Psoas muscle (tissue), 8 donors: ENCODE results near the gene PRMT2. TPM values are rescaled to one million over a fixed set of nuclear protein-coding genes. Genes with fewer than 3 reads are reported as not detected.

ENCODE experiments used
- ATAC-seq, 4 donors: fragments of 200-7000 bp; cut with Tn5 transposase; one replicate each; pipeline ENCODE4 v1.9.1; 2020; ENCODE audit warnings: moderate library complexity in 3 of 4, mild to moderate bottlenecking in 2 of 4
- DNase-seq, 2 donors: peaks; one replicate each; pipeline ENCODE4 v3.0.0-alpha.2; 2020
- H3K27ac ChIP-seq: fragments of 200-600 bp; one replicate; pipeline ENCODE4 v1.8.0; 2022
- H3K27me3 ChIP-seq, 3 donors: fragments of 200-600 bp in 1 of 3; one replicate each; pipeline versions ENCODE4 v1.6.1 to v1.8.0; 2013 to 2022; ENCODE audit warnings: low read length in 2 of 3, mild to moderate bottlenecking in 2 of 3, moderate library complexity in 1 of 3; ENCODE audit not compliant: insufficient read depth in 3 of 3
- H3K36me3 ChIP-seq, 2 donors: fragments of 200-600 bp in 1 of 2; one replicate each; pipeline versions ENCODE4 v1.6.1 to v1.8.0; 2013 to 2022; ENCODE audit warnings: low read depth in 1 of 2, mild to moderate bottlenecking in 1 of 2, moderate library complexity in 1 of 2; ENCODE audit not compliant: insufficient read depth in 1 of 2
- H3K4me1 ChIP-seq: fragments of 200-600 bp; one replicate; pipeline ENCODE4 v1.8.0; 2022
- H3K4me3 ChIP-seq: fragments of 200-600 bp; one replicate; pipeline ENCODE4 v1.8.0; 2022; ENCODE audit warnings: mild to moderate bottlenecking
- H3K9me3 ChIP-seq: fragments of 200-600 bp; one replicate; pipeline ENCODE4 v1.8.0; 2022
- CTCF ChIP-seq: fragments of 200-600 bp; IDR thresholded peaks from one replicate; pipeline ENCODE4 v1.8.0; 2022; ENCODE audit warnings: antibody characterized with exemption
- WGBS, 3 donors: extraction: QIAGEN DNeasy Blood & Tissue Kit; methylation state at CpG; one replicate each; pipeline versions ENCODE4 v1.1.6 to v1.1.7; 2013; 5-methylcytosine and 5-hydroxymethylcytosine counted together
- intact Hi-C, 2 donors: fragments of 100-400 bp; cut with DNase I; formaldehyde crosslinking; loops; one replicate each; pipeline versions ENCODE4 v1.11.0 to v1.14.2; 2022
- polyA plus RNA-seq, 3 donors: library from polyadenylated mRNA; stranded (reverse); fragments of 200-250 nt; gene quantifications; one replicate each; pipeline ENCODE4 v1.2.3, GENCODE V29; 2013
- total RNA-seq, 4 donors: library from RNA; stranded (reverse); fragmentation: NEBNext Ultra II Directional in 2 of 4; extraction: Animal tissue kit (Norgen Biotek cat#: 25700) in 2 of 4; gene quantifications; one replicate each; pipeline versions ENCODE4 v1.2.1 to v1.2.4, GENCODE V29; 2021 to 2023
- donor health status: healthy with polysubstance abuse.
- donor health status: DM: no; HTN: no; CAD: no; lungs with moderate emphysema.
- donor health status: Bipolar disorder and iron deficiency.
- donor health status: healthy.
- donor health status: DM: yes; HTN: yes; CAD: no.
- donor health status: DM: no; HTN: no; CAD: no.
- donor health status: DM: no; HTN: no; CAD: no.
- donor health status: DM: yes; HTN: yes; CAD: no.

The PRMT2 gene
- total and polyA plus RNA-seq, 7 donors, result 15.4 to 41.5 (median 28.5) TPM

GRCh38 chr21:46624050-46624449 lies 11.4 kb upstream of the PRMT2 start:
- Histone ChIP-seq H3K4me3 (no peak overlapping the region), H3K27ac (no peak overlapping the region), H3K9me3 (peaks cover 8% of the 10 kb centered on the region), H3K27me3 (peaks cover 0 to 14% (median 10%) of the 10 kb centered on the region in 3 donors), H3K36me3 (no peaks in the 10 kb centered on the region), H3K4me1 (no peaks in the 10 kb centered on the region)
- ATAC-seq, result no peak
- intact Hi-C loops, result no loop called here
- 41 to 44% (median 42%) methylated on average over 16 of the region's 16 CpGs for WGBS, 3 donors
- TF ChIP-seq CTCF, result no peak
- no peak for DNase-seq

- no peaks in the 10 kb centered on the region for H3K36me3 ChIP-seq
- H3K4me1 ChIP-seq, result no peaks in the 10 kb centered on the region
- no peak for TF ChIP-seq CTCF
- WGBS, 3 donors, result 91 to 94% (median 92%) methylated on average over 1 of the region's 1 CpG
- ATAC-seq, result no peak
- H3K27me3 ChIP-seq, result peaks cover 0 to 10% (median 10%) of the 10 kb centered on the region in 3 donors
- H3K4me3 ChIP-seq, result no peak overlapping the region
- intact Hi-C loops, result no loop called here
- no peak for DNase-seq
- H3K9me3 ChIP-seq, result peaks cover 8% of the 10 kb centered on the region
- no peak overlapping the region for H3K27ac ChIP-seq
Measured at GRCh38 chr21:46625759-46626158, 9.7 kb upstream of the PRMT2 start.

- Histone ChIP-seq H3K27me3 (peaks cover 0 to 18% (median 10%) of the 10 kb centered on the region in 3 donors), H3K36me3 (no peaks in the 10 kb centered on the region), H3K9me3 (peaks cover 8% of the 10 kb centered on the region), H3K4me1 (no peaks in the 10 kb centered on the region), H3K27ac (no peak overlapping the region), H3K4me3 (no peak overlapping the region)
- no peak for ATAC-seq
- TF ChIP-seq CTCF, result no peak
- intact Hi-C loops, result no loop called here
- DNase-seq, result no peak
- 71 to 72% (median 71%) methylated on average over 7 of the region's 7 CpGs for WGBS, 3 donors
Measured at GRCh38 chr21:46626536-46626935, 8.9 kb upstream of the PRMT2 start.

- DNase-seq, result no peak
- TF ChIP-seq CTCF, result no peak
- WGBS, 3 donors, result 74 to 84% (median 82%) methylated on average over 6 of the region's 6 CpGs
- Histone ChIP-seq H3K36me3 (no peaks in the 10 kb centered on the region), H3K4me3 (no peak overlapping the region), H3K4me1 (no peaks in the 10 kb centered on the region), H3K27ac (no peak overlapping the region), H3K27me3 (peaks cover 0 to 19% (median 10%) of the 10 kb centered on the region in 3 donors), H3K9me3 (peaks cover 8% of the 10 kb centered on the region)
- no peak for ATAC-seq
- intact Hi-C loops, result no loop called here
Measured at GRCh38 chr21:46626975-46627501, 8.4 kb upstream of the PRMT2 start.

- DNase-seq (no peak), ATAC-seq (no peak)
- Histone ChIP-seq H3K27ac (no peak overlapping the region), H3K36me3 (no peaks in the 10 kb centered on the region), H3K4me3 (no peak overlapping the region), H3K9me3 (peaks cover 8% of the 10 kb centered on the region), H3K27me3 (peaks cover 0 to 19% (median 10%) of the 10 kb centered on the region in 3 donors), H3K4me1 (no peaks in the 10 kb centered on the region)
- TF ChIP-seq CTCF, result no peak
- 85 to 89% (median 88%) methylated on average over 4 of the region's 4 CpGs for WGBS, 3 donors
- intact Hi-C loops, result no loop called here
Measured at GRCh38 chr21:46627726-46628125, 7.7 kb upstream of the PRMT2 start.
